Astrocyte of the spinal cord (primary cell): Measurements from ENCODE around the gene RPS16.
"Not testable (repeated sequence)": the region's sequence is repeated elsewhere in the genome, so short reads cannot be mapped to it uniquely, and the experiment has no call there.

Experiments used
- DNase-seq: peaks from one replicate; pipeline ENCODE4 v3.0.0; 2011; ENCODE audit warnings: low read depth, low spot score
- H3K4me3 ChIP-seq: 2 replicates; pipeline ENCODE4 v1.5.1; 2011; ENCODE audit warnings: low read depth, mild to moderate bottlenecking, low read length, moderate library complexity
- CTCF ChIP-seq: IDR thresholded peaks from 2 replicates; pipeline ENCODE4 v1.5.1; 2012; ENCODE audit warnings: low read depth, mild to moderate bottlenecking, low read length, inconsistent platforms
- in situ Hi-C: cut with HindIII; loops from 2 replicates; pipeline ENCODE4 v1.10.0; 2017; ENCODE audit warnings: low sequenced_read_pairs

The RPS16 gene

DNA sequence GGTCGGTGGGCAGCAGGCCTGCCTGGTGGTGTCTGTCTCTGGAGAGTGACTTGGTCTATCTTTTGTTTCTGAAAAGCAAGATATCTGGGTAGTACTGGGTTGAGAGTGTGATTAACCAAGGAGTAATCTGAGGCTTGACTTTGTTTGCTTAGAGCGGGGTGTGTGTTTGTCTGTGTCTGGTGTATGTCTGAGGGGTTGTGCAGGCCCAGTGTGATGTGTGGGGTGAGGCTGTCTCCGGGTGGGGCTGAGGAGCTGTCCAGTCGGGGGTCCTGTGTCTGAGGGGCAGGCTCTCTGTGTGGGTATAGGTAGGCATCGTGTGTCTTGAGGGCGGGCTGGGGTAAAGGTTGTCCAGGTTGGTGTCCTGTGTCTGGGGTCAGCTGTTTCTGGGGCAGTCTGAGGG, 33.8 kb upstream of the RPS16 start:
- TF ChIP-seq CTCF: no peak
- DNase-seq: no peak
- in situ Hi-C loops: no loop called here
- no peak overlapping the region for H3K4me3 ChIP-seq

- in situ Hi-C loops: no loop called here
- no peak overlapping the region for H3K4me3 ChIP-seq
- no peak for TF ChIP-seq CTCF
- DNase-seq: no peak
Observed at GRCh38 chr19:39469036-39469435, 33.3 kb upstream of the RPS16 start.

DNA sequence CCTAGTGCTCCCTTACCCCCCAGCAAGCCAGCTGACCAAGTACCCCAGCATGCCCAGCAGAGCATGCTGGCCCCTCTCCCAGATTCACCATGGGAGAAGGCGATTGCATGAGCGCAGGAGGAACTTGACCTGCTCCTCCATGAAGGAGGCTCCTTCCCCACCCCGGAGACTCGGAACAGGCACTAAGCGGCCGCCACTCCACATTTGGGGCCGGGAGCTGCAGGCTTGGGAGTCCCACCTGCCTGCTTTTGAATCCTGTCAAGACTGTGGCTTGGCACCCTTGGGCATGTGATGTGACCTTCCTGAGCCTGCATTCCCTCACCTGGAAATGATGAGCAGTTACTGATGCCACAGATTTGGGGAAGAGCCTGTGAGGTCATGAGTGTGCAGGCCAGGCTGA, 32.2 kb upstream of the RPS16 start:
- in situ Hi-C loops: no loop called here

GRCh38 chr19:39465956-39466747, 30.4 kb upstream of the RPS16 start:
- no peak overlapping the region for H3K4me3 ChIP-seq
- in situ Hi-C loops: no loop called here
- DNase-seq: no peak
- TF ChIP-seq CTCF: no peak

More for the DNA sequence above, 32.2 kb upstream of the RPS16 start:
- no peak overlapping the region for H3K4me3 ChIP-seq
- no peak for DNase-seq
- TF ChIP-seq CTCF: no peak

- no peak for DNase-seq
- in situ Hi-C loops: no loop called here
- no peak for TF ChIP-seq CTCF
- H3K4me3 ChIP-seq: no peak overlapping the region
Observed at GRCh38 chr19:39463403-39463802, 27.7 kb upstream of the RPS16 start.

DNA sequence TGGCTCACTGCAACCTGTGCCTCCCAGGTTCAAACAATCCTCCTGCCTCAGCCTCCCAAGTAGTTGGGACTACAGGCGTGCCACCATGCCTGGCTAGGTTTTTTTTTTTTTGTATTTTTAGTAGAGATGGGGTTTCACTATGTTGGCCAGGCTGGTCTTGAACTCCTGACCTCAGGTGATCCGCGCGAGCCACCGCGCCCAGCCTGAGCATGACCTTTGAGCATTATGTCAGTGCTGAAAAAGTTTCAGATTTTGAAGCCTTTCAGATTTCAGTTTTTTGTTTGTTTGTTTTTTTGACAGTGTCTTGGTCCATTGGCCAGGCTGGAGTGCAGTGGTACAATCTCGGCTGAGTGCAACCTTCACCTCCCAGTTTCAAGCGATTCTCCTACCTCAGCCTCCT, 15.5 kb upstream of the RPS16 start:
- DNase-seq, in situ Hi-C loops, H3K4me3 ChIP-seq: not testable (repeated sequence)

GRCh38 chr19:39449116-39449797, 13.5 kb upstream of the RPS16 start:
- in situ Hi-C loops: no loop called here
- no peak for DNase-seq
- TF ChIP-seq CTCF: no peak
- no peak overlapping the region for H3K4me3 ChIP-seq
